GDM1 (cell line): ENCODE results near the gene RAI1.
A peak's percentile ranks its signal among the peaks of the same experiment; 100 is the strongest.

Experiments used
- DNase-seq: peaks from one replicate; lab custom pipeline; 2025; lab: John Stamatoyannopoulos, UW

Gene RAI1

GRCh38 chr17:17845046-17845775 is 164.0 kb downstream of the RAI1 start:
- no peak for DNase-seq

DNA sequence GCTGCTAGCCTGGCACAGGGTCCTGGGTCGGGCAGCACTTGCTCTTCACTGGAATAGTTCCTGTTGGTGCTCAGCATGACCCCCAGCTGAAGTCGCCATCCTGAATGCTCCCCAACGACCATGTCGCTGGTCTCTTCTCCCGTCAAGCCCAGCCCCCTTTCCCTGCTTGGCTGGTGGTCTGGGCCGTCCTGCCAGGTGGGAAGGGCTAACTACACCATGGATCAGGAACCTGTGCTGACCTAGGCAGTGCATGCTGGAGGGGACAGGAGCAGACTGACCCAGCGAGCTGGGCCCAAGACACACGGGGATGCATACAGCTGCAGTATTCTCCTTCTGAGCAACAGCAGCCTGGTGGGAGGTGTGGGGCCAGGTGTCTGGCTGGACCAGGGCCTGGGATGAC is 164.7 kb downstream of the RAI1 start:
- DNase-seq, result no peak

GRCh38 chr17:17846645-17847044 is 165.4 kb downstream of the RAI1 start:
- DNase-seq, result no peak

GRCh38 chr17:17847118-17847689 is 165.9 kb downstream of the RAI1 start:
- no peak for DNase-seq

- no peak for DNase-seq
These were observed 166.5 kb downstream of the RAI1 start for GRCh38 chr17:17847726-17848125.

- no peak for DNase-seq
These were observed 167.2 kb downstream of the RAI1 start for GRCh38 chr17:17848311-17849082.

DNA sequence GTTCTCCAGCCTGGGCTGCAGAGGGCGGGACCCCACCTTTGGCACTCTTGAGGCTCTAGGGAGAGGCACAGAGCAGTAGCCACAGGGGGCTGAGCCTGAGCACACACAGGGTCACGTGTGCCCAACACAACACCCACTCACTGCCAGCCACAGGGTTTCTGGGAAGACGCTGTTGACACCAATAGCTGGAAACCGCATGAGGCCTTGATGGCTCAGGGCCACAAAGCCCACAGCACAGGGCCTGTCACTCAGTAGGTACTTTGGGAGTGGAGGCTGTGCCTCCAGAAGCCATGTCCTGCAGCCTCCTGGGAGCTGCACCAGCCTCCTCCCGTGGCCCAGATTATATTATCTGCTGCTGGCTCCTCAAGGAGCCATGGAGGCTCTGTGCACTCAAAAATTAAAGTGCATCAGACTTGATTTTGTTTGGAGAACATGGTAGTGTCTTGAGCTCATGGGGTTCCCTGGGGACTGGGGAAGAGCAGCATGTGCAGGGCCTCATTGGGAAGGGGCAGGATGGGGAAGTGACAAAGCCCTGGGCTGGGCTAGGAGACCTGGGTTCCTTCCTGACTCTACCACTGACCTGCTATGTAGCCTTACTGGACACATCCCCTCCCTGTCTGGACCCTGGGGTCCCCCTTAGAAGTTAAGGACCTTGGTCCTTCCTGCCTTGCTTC is 168.0 kb downstream of the RAI1 start:
- DNase-seq, result peak; percentile 63

DNA sequence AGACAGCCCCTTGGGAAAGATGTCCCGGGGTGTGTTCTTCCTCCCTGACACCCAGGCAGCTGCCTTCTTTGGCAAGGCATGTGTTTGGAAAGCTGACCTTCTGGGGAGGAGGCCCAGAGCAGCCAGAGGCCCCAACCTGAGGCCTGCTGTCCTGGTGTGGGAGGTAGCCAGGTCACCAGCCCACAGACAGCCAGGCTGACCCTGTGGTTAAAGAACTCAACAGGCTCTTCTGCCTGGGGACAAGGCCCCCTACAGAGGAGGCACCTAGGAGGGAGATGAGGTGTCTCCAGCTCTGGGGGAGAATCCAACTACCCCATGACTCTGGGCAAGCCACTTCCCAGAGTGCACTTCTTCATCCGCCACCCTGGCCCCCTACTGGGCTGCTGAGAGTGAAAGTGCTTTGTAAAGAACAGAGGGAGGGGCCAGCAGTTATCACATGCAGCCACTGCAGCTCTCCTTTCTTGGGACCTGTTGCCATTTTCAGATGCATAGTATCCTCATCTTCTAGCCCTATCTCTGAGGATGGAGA is 168.7 kb downstream of the RAI1 start:
- DNase-seq, result peak; percentile 20

- DNase-seq, result no peak
These were observed 170.1 kb downstream of the RAI1 start for GRCh38 chr17:17851103-17852002.

DNA sequence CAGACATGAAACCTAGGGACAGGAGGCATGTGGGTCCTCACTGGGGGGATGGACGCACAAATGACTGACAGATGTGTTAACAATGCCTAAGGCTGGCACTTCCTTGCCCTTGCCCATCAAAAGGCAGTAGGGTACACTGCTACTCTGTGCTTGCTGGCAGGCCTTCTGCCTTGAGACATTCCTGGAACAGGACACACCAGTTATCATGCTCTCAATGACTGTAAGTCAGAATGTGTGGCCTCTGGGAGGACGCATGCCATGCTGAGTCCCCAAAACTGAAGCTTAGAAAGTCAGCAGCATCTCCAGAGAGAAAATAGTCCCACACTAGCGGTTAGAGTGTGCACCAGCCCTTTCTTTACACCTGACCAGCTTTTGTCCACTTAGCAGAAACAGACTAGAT is 171.7 kb downstream of the RAI1 start:
- DNase-seq, result no peak

- DNase-seq, result no peak
These were observed 172.7 kb downstream of the RAI1 start for GRCh38 chr17:17853811-17854447.

GRCh38 chr17:17855976-17856375 is 174.7 kb downstream of the RAI1 start:
- no peak for DNase-seq

DNA sequence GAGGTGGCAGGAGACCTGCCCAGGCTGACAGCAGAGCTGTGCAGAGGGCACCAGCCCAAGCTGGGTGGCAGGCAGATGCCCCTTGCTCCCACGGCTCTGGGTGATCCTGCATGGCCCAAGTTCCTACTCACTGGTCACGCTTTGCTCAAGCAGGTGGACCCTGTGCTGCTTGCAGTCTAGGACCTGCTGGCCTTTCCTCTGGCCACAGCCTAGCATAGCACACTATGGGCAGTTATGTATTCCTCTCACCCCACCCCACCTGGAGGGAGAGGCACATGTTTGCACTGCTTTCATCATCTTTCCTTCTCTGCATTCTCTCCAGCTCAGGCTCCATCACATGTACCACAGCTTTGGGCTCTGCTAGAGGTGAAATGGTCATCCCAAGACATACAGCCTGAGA is 175.1 kb downstream of the RAI1 start:
- DNase-seq, result no peak

DNA sequence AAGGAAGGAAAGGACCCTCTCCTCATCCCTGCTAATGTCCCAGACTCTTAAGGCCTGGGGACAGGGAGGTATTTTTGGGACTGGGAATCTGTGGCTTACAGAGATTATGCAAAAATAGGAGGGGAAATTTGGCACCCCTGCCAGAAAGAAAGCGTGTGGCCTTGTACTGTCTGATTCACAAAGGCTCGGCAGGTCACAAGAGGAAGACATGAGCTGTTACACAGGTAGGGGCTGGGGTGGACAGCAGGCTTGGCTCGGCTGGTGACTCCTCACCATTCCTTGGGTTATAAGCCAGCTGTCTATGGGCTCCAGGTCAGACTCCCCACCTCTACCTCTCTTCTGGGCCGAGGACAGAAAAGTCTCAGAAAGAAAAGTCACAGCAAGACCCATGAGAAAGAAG is 176.2 kb downstream of the RAI1 start:
- DNase-seq, result no peak

DNA sequence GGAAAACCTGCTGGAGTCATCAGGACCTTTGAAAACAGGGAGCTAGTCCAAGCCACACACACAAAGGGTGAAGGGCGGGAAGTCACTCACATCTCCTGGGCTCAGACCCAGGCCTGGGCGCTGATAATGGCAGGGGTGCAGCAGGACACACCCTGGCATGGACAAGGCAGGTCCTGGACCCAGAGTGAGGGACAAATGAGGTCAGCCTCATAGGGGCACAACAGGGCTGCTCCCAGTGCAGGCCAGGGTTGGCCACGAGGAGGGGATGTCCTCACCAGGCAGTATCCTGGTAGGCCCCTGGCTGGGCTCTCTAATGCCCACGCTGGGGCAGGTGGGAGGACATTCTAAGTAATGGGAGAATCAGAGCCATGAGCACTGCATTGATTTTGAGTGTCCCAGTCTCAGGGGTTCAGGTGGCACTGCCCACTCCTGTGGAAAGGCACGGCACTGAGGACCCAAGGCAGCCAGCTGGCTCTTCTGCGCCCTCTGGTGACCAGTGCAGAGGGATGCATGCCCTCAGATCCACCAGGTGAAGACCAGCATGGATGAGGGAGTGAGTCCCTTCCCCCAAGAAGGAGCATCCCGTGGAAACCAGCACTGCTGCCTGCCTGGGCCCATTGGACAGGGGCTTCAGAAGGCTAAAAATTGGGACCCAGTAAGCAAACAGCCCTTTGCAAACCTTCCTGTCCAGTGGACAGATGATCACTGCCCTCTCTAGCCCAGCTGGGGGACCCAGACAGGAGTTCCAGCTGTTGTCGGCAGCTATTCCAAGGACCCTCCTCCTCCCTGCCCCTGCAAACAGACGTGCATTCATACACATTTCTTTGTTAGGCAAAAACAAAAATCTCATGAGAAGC is 178.9 kb downstream of the RAI1 start:
- DNase-seq, result peak; percentile 39

DNA sequence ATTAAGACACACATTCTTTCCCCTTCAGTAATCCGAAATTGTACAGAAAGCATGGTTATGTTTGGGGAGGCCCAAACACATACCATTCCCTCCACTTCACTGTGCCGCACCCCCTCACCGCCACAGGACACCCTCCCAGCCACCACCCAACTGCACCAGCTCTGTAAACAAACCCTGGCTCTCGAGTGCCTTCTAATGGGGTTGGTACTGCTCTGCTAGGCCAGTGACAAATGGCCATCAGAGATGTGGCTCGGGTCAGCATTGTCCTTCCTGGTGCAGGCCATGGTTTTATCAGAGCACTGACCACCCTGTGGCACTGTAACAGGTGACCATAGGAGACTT is 179.5 kb downstream of the RAI1 start:
- DNase-seq, result no peak
